ENCODE data around the gene TMOD1.

TMOD1 gene

DNA sequence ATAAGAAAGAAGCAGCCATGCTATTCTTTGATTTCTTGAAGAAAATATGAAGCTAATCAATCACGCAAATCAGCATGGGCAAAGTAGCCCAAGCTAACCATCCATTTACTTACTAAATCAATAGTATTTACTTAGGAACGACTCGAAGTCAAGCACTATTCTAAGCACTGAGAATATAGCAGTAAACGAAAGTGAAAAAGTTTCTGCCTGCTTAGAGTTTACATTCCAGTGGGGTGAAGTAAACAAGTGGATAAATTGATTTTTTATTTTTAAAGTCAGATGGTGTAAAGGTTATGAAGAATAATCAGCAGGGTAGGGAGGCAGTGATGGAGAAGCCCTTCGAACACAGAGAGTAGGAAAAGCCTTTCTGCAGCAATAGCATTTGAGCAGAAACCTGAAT lies 126.2 kb downstream of the TMOD1 start:
- CTCF ChIA-PET, result interaction anchor here (1.0 to 2.9 kb wide), 6 partner anchors 12 to 216 kb away, joined by 3 to 26 read pairs (median 6); partner anchors contain the start of gene TDRD7
- H3K4me3 ChIP-seq (ENCODE audit: low read depth, low read length), result no peak overlapping the region
- TF ChIP-seq, protein P1, sequence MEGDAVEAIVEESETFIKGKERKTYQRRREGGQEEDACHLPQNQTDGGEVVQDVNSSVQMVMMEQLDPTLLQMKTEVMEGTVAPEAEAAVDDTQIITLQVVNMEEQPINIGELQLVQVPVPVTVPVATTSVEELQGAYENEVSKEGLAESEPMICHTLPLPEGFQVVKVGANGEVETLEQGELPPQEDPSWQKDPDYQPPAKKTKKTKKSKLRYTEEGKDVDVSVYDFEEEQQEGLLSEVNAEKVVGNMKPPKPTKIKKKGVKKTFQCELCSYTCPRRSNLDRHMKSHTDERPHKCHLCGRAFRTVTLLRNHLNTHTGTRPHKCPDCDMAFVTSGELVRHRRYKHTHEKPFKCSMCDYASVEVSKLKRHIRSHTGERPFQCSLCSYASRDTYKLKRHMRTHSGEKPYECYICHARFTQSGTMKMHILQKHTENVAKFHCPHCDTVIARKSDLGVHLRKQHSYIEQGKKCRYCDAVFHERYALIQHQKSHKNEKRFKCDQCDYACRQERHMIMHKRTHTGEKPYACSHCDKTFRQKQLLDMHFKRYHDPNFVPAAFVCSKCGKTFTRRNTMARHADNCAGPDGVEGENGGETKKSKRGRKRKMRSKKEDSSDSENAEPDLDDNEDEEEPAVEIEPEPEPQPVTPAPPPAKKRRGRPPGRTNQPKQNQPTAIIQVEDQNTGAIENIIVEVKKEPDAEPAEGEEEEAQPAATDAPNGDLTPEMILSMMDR (IDR thresholded peaks at IDR 0.05; ENCODE audit: insufficient read depth, low read length, missing control alignments), result no peak
- DNase-seq (ENCODE audit: low read depth, low spot score), result no peak
- POLR2A ChIA-PET, result no interaction called here

- no peak overlapping the region for H3K4me3 ChIP-seq (ENCODE audit: low read depth, low read length)
- ChIA-PET CTCF (interaction anchor here (1.1 to 2.9 kb wide), 5 partner anchors 9 to 217 kb away, joined by 3 to 26 read pairs (median 6); partner anchors contain the start of gene TDRD7), POLR2A (no interaction called here)
- no peak for DNase-seq (ENCODE audit: low read depth, low spot score)
- TF ChIP-seq, protein P1 (IDR thresholded peaks at IDR 0.05; ENCODE audit: insufficient read depth, low read length, missing control alignments), result no peak
Observed at GRCh38 chr9:97628668-97629067, 127.2 kb downstream of the TMOD1 start.

- POLR2A ChIA-PET, result no interaction called here
- CTCF ChIA-PET, result interaction anchor here (1.1 to 2.9 kb wide), 5 partner anchors 9 to 218 kb away, joined by 3 to 26 read pairs (median 6); partner anchors contain the start of gene TDRD7
- DNase-seq (ENCODE audit: low read depth, low spot score), result no peak
- no peak overlapping the region for H3K4me3 ChIP-seq (ENCODE audit: low read depth, low read length)
- TF ChIP-seq, protein P1 (IDR thresholded peaks at IDR 0.05; ENCODE audit: insufficient read depth, low read length, missing control alignments), result no peak
Observed at GRCh38 chr9:97629156-97629555, 127.7 kb downstream of the TMOD1 start.

DNA sequence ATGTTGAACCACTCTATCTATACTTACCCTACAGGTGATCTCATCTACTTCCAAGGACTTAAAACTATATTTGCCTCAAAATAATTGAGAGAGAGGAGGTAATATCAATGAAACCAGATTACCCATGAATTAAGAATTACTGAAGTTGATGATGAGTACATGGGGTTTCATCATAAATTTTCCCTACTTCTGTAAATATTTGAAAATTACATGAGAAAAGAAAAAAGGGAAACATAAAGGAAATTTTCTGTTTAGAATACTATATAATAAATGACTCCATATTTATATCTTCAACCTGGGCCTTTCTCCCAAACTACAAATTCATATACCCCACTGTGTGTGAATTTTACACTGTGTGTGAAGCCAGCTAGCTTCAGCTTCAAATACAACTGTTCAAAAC lies 129.1 kb downstream of the TMOD1 start:
- TF ChIP-seq, protein P1 (IDR thresholded peaks at IDR 0.05; ENCODE audit: insufficient read depth, low read length, missing control alignments), result no peak
- ChIA-PET CTCF (interaction anchor here (0.6 to 1.4 kb wide), 2 partner anchors 15 to 163 kb away, joined by 4 to 5 read pairs; no protein-coding TSS in a partner anchor), POLR2A (no interaction called here)
- DNase-seq (ENCODE audit: low read depth, low spot score), result no peak
- H3K4me3 ChIP-seq (ENCODE audit: low read depth, low read length), result no peak overlapping the region

- TF ChIP-seq, protein P1 (IDR thresholded peaks at IDR 0.05; ENCODE audit: insufficient read depth, low read length, missing control alignments), result no peak
Observed at GRCh38 chr9:97632248-97632984, 130.9 kb downstream of the TMOD1 start.

More at GRCh38 chr9:97632248-97632984, 130.9 kb downstream of the TMOD1 start:
- DNase-seq (ENCODE audit: low read depth, low spot score), result peak; percentile 38
- ChIA-PET POLR2A (interaction anchor here (0.6 to 1.5 kb wide), 3 partner anchors 27 to 171 kb away, joined by 3 to 5 read pairs (median 3); no protein-coding TSS in a partner anchor), CTCF (interaction anchor here (1.4 to 2.1 kb wide), 2 partner anchors 16 to 34 kb away, joined by 4 to 17 read pairs; no protein-coding TSS in a partner anchor)
- H3K4me3 ChIP-seq (ENCODE audit: low read depth, low read length), result peak overlapping the region; percentile 92

Measured in AG04449 (cell line).